SU-DHL-6 (cell line): ENCODE results near the gene BTN2A1.

Source experiments
- EZH2phosphoT487 ChIP-seq: fragments of 200-600 bp; sonication (generic), shearing (Covaris generic); conservative IDR thresholded peaks from 2 replicates; pipeline ENCODE4 v1.6.1; 2018; ENCODE audit warnings: mild to moderate bottlenecking, antibody characterized with exemption, low read length, moderate library complexity, mixed read lengths
- TF ChIP-seq, protein P1 (sequence below): fragments of 200-600 bp; sonication (generic); IDR thresholded peaks from one replicate; pipeline ENCODE4 v1.5.1; 2017; ENCODE audit warnings: antibody characterized with exemption, mild to moderate bottlenecking, low read length, moderate library complexity; ENCODE audit not compliant: insufficient read depth, poor library complexity, severe bottlenecking

DNA sequence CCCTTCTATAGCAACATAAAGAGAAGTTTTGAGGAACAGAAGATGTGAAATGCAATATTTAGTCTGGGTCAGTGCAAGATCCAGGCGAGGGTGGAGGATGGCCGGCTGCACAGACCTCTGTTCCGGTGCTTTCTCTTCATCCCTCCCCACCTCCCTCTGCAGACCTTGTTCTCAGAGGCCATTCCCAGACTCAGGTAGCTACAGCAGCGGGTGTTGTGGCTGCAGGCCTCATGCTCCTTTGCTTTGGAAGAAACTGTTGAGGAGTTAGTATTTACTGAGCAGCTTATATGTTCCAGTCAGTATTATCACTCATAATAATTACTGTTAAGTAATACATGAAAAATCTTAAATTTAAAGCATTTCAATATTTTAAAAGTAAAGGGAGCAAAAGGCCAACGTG is 15.8 kb upstream of the BTN2A1 start:
- TF ChIP-seq, protein P1, sequence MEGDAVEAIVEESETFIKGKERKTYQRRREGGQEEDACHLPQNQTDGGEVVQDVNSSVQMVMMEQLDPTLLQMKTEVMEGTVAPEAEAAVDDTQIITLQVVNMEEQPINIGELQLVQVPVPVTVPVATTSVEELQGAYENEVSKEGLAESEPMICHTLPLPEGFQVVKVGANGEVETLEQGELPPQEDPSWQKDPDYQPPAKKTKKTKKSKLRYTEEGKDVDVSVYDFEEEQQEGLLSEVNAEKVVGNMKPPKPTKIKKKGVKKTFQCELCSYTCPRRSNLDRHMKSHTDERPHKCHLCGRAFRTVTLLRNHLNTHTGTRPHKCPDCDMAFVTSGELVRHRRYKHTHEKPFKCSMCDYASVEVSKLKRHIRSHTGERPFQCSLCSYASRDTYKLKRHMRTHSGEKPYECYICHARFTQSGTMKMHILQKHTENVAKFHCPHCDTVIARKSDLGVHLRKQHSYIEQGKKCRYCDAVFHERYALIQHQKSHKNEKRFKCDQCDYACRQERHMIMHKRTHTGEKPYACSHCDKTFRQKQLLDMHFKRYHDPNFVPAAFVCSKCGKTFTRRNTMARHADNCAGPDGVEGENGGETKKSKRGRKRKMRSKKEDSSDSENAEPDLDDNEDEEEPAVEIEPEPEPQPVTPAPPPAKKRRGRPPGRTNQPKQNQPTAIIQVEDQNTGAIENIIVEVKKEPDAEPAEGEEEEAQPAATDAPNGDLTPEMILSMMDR: no peak
- TF ChIP-seq EZH2phosphoT487: no peak
